PFSK-1 (cell line): ENCODE measurements around the gene CCIN.

ENCODE experiments used
- POLR2AphosphoS5 ChIP-seq: IDR thresholded peaks from 2 replicates; pipeline ENCODE4 v1.6.1; 2012; ENCODE audit warnings: low read depth, mild to moderate bottlenecking, control low read depth, low read length, moderate library complexity
- REST ChIP-seq, 2 experiments: IDR thresholded peaks; 2 replicates each; pipeline versions ENCODE4 v1.6.1 to v1.8.0; 2011 to 2012; ENCODE audit warnings: low read depth in 2 of 2, low read length in 2 of 2, control low read depth in 1 of 2, inconsistent platforms in 1 of 2, mild to moderate bottlenecking in 1 of 2, moderate library complexity in 1 of 2; ENCODE audit not compliant: insufficient read depth in 1 of 2
- SIN3A ChIP-seq: IDR thresholded peaks from 2 replicates; pipeline ENCODE4 v1.6.1; 2012; ENCODE audit warnings: mild to moderate bottlenecking, low read length, moderate library complexity, borderline replicate concordance; ENCODE audit not compliant: insufficient read depth
- TAF1 ChIP-seq: IDR thresholded peaks from 2 replicates; pipeline ENCODE4 v1.6.1; 2012; ENCODE audit warnings: low read length, control low read depth, borderline replicate concordance; ENCODE audit not compliant: insufficient read depth

DNA sequence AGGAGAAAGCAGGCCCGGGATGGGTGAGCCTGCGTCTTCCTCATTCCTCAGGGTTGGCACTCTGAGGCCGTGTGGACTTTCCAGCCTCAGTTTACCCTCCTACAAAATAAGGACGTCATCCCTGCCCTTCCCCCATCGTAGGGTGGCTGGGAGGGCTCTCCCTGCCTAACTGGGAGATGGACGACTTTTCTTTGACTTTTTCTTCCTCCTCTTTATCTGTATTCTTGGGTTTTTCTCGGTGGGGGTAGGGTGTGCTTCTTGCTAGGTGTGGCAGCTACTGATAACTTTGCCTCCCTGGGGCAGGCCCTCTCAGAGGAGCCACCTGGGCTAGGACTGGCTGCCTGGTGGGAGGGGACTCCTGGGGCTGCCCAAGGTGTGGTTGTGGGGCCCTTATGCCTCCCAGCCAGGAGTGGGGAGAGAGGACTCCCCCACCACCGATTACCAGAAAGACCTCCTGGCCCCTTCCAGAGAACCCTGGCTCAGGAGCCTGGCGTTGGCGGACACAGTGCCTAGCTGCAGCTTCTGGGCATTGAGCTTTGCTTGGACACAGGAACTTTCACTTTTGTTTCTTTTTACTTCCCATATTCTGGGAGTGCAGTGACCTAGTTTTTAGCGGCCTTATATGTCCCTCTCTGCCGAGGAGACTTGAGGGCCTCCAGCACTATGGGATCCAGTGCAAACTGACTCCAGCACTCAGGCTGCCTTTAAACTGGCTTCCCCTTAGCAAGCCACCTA is 26.5 kb upstream of the CCIN start:
- TF ChIP-seq REST (IDR thresholded peaks at IDR 0.05; ENCODE audit: insufficient read depth in 1 of 2, low read depth in 2 of 2, low read length in 2 of 2) (no peak), POLR2AphosphoS5 (no peak), TAF1 (no peak), SIN3A (no peak)
